GM18858 (cell line): ENCODE measurements around the gene PTGES3.
"Not testable (repeated sequence)": the region's sequence is repeated elsewhere in the genome, so short reads cannot be mapped to it uniquely, and the experiment has no call there.

Experiments
- ATAC-seq: cut with Tn5 transposase; IDR thresholded peaks from one replicate; pipeline ENCODE4 v1.9.1; 2021; ENCODE audit not compliant: unreplicated experiment

The PTGES3 gene

GRCh38 chr12:56688129-56688845 lies at the start of gene PTGES3:
TSS of gene PTGES3 (minus strand) at chr12:56688284. CDS start at chr12:56687999, 285 bp downstream.
- peak; percentile 56 for ATAC-seq

- no peak for ATAC-seq
Measured at GRCh38 chr12:56728139-56728861, 40.2 kb upstream of the PTGES3 start.

GRCh38 chr12:56726196-56726675 lies 38.2 kb upstream of the PTGES3 start:
- not testable (repeated sequence) for ATAC-seq

- no peak for ATAC-seq
Measured at GRCh38 chr12:56725723-56726102, 37.6 kb upstream of the PTGES3 start.

GRCh38 chr12:56724972-56725722 lies 37.1 kb upstream of the PTGES3 start, which contains the start of gene NACA:
TSS of gene NACA (minus strand) at chr12:56725299. CDS start at chr12:56724521, 778 bp downstream.
- ATAC-seq: peak; percentile 85

- no peak for ATAC-seq
Measured at GRCh38 chr12:56724701-56724971, 36.6 kb upstream of the PTGES3 start.

- no peak for ATAC-seq
Measured at GRCh38 chr12:56723889-56724700, 36.0 kb upstream of the PTGES3 start.

- no peak for ATAC-seq
Measured at GRCh38 chr12:56723352-56723751, 35.3 kb upstream of the PTGES3 start.

GRCh38 chr12:56722832-56723231 lies 34.7 kb upstream of the PTGES3 start:
- ATAC-seq: no peak

- no peak for ATAC-seq
Measured at GRCh38 chr12:56721721-56722120, 33.6 kb upstream of the PTGES3 start.

- ATAC-seq: no peak
Measured at GRCh38 chr12:56721216-56721615, 33.1 kb upstream of the PTGES3 start.

- ATAC-seq: no peak
Measured at GRCh38 chr12:56720731-56721151, 32.7 kb upstream of the PTGES3 start.

- ATAC-seq: no peak
Measured at GRCh38 chr12:56719056-56719455, 31.0 kb upstream of the PTGES3 start.

GRCh38 chr12:56718636-56719035 lies 30.6 kb upstream of the PTGES3 start:
- no peak for ATAC-seq

GRCh38 chr12:56718149-56718548 lies 30.1 kb upstream of the PTGES3 start:
- no peak for ATAC-seq

GRCh38 chr12:56716933-56717880 lies 29.1 kb upstream of the PTGES3 start:
- ATAC-seq: no peak

GRCh38 chr12:56716458-56716857 lies 28.4 kb upstream of the PTGES3 start:
- no peak for ATAC-seq

- ATAC-seq: no peak
Measured at GRCh38 chr12:56715798-56716197, 27.7 kb upstream of the PTGES3 start.

GRCh38 chr12:56714431-56714929 lies 26.4 kb upstream of the PTGES3 start:
- no peak for ATAC-seq

- ATAC-seq: no peak
Measured at GRCh38 chr12:56713345-56713744, 25.3 kb upstream of the PTGES3 start.
